ENCODE measurements around the gene LRCOL1.

- TF ChIP-seq POLR2A (IDR thresholded peaks at IDR 0.05): no peak
- TF ChIP-seq EP300 (IDR thresholded peaks at IDR 0.05): no peak
Observed at GRCh38 chr12:132571598-132571997, 38.8 kb downstream of the LRCOL1 start.
